ENCODE data around the gene ST8SIA6. TPM values are rescaled to one million over a fixed set of nuclear protein-coding genes. Genes with fewer than 3 reads are reported as not detected.

Gene ST8SIA6
- polyA plus RNA-seq, 1 experiment = not detected

GRCh38 chr10:17414484-17414883 is 39.9 kb downstream of the ST8SIA6 start:
- Histone ChIP-seq H3K36me3 (ENCODE audit: control insufficient read depth, insufficient read depth, low read length) (no peaks in the 10 kb centered on the region), H3K27me3 (ENCODE audit: control insufficient read depth, insufficient read depth, low read length) (peaks cover 4% of the 10 kb centered on the region), H3K4me3 (ENCODE audit: low read depth, low read length) (no peak overlapping the region)
- TF ChIP-seq CTCF (IDR thresholded peaks at IDR 0.05; ENCODE audit: insufficient read depth, low read depth, low read length) = no peak
- ChIA-PET POLR2A (interaction anchor here (0.6 kb wide), 1 partner anchor 1849 kb away, joined by 3 read pairs; no protein-coding TSS in a partner anchor), CTCF (no interaction called here)
- no peak for DNase-seq (ENCODE audit: low read depth)

GRCh38 chr10:17413876-17414275 is 40.5 kb downstream of the ST8SIA6 start:
- no peak for DNase-seq (ENCODE audit: low read depth)
- POLR2A ChIA-PET = interaction anchor here (0.6 kb wide), 1 partner anchor 1848 kb away, joined by 3 read pairs; no protein-coding TSS in a partner anchor
- CTCF ChIA-PET = interaction anchor here (0.6 kb wide), 1 partner anchor 814 kb away, joined by 4 read pairs; no protein-coding TSS in a partner anchor
- Histone ChIP-seq H3K27me3 (ENCODE audit: control insufficient read depth, insufficient read depth, low read length) (peaks cover 4% of the 10 kb centered on the region), H3K36me3 (ENCODE audit: control insufficient read depth, insufficient read depth, low read length) (no peaks in the 10 kb centered on the region), H3K4me3 (ENCODE audit: low read depth, low read length) (no peak overlapping the region)
- no peak for TF ChIP-seq CTCF (IDR thresholded peaks at IDR 0.05; ENCODE audit: insufficient read depth, low read depth, low read length)

GRCh38 chr10:17412323-17412722 is 42.1 kb downstream of the ST8SIA6 start:
- Histone ChIP-seq H3K4me3 (ENCODE audit: low read depth, low read length) (no peak overlapping the region), H3K36me3 (ENCODE audit: control insufficient read depth, insufficient read depth, low read length) (no peaks in the 10 kb centered on the region), H3K27me3 (ENCODE audit: control insufficient read depth, insufficient read depth, low read length) (peaks cover 3% of the 10 kb centered on the region)
- DNase-seq (ENCODE audit: low read depth) = no peak
- POLR2A ChIA-PET = no interaction called here
- CTCF ChIA-PET = interaction anchor here (1.3 kb wide), 1 partner anchor 23 kb away, joined by 3 read pairs; no protein-coding TSS in a partner anchor
- TF ChIP-seq CTCF (IDR thresholded peaks at IDR 0.05; ENCODE audit: insufficient read depth, low read depth, low read length) = no peak

GRCh38 chr10:17410907-17411306 is 43.5 kb downstream of the ST8SIA6 start:
- Histone ChIP-seq H3K27me3 (ENCODE audit: control insufficient read depth, insufficient read depth, low read length) (peaks cover 1% of the 10 kb centered on the region), H3K36me3 (ENCODE audit: control insufficient read depth, insufficient read depth, low read length) (no peaks in the 10 kb centered on the region), H3K4me3 (ENCODE audit: low read depth, low read length) (no peak overlapping the region)
- no peak for TF ChIP-seq CTCF (IDR thresholded peaks at IDR 0.05; ENCODE audit: insufficient read depth, low read depth, low read length)
- POLR2A ChIA-PET = no interaction called here
- DNase-seq (ENCODE audit: low read depth) = no peak
- CTCF ChIA-PET = interaction anchor here (2.6 kb wide), 1 partner anchor 8 kb away, joined by 21 read pairs; no protein-coding TSS in a partner anchor

GRCh38 chr10:17409170-17409733 is 45.1 kb downstream of the ST8SIA6 start:
- Histone ChIP-seq H3K4me3 (ENCODE audit: low read depth, low read length) (no peak overlapping the region), H3K36me3 (ENCODE audit: control insufficient read depth, insufficient read depth, low read length) (no peaks in the 10 kb centered on the region), H3K27me3 (ENCODE audit: control insufficient read depth, insufficient read depth, low read length) (peaks cover 1% of the 10 kb centered on the region)
- POLR2A ChIA-PET = no interaction called here
- CTCF ChIA-PET = interaction anchor here (0.6 to 2.6 kb wide), 16 partner anchors 10 to 252 kb away, joined by 3 to 21 read pairs (median 3); no protein-coding TSS in a partner anchor
- TF ChIP-seq CTCF (IDR thresholded peaks at IDR 0.05; ENCODE audit: insufficient read depth, low read depth, low read length) = peak; percentile 58
- DNase-seq (ENCODE audit: low read depth) = no peak

All from BJ (cell line).